Airway epithelial cell (primary cell): Measurements from ENCODE around the gene GFM2. TPM values are rescaled to one million over a fixed set of nuclear protein-coding genes. Genes with fewer than 3 reads are reported as not detected.

Experiments used
- total RNA-seq: library from RNA; depleted of rRNA; stranded (reverse); fragments of >200 nt; gene quantifications from 2 replicates; pipeline ENCODE4 v1.2.3, GENCODE V29; 2015

Gene GFM2
- total RNA-seq = 28.3 and 32.2 TPM in 2 replicates

GRCh38 chr5:74766849-74767578 lies at the start of gene GFM2, which contains the start of gene NSA2:
Gene GFM2, minus strand, starts transcription at chr5:74767117. Its CDS starts 3,375 bp downstream, at chr5:74763742.
Gene NSA2, plus strand, starts transcription at chr5:74767249. Its CDS starts 112 bp downstream, at chr5:74767361.

DNA sequence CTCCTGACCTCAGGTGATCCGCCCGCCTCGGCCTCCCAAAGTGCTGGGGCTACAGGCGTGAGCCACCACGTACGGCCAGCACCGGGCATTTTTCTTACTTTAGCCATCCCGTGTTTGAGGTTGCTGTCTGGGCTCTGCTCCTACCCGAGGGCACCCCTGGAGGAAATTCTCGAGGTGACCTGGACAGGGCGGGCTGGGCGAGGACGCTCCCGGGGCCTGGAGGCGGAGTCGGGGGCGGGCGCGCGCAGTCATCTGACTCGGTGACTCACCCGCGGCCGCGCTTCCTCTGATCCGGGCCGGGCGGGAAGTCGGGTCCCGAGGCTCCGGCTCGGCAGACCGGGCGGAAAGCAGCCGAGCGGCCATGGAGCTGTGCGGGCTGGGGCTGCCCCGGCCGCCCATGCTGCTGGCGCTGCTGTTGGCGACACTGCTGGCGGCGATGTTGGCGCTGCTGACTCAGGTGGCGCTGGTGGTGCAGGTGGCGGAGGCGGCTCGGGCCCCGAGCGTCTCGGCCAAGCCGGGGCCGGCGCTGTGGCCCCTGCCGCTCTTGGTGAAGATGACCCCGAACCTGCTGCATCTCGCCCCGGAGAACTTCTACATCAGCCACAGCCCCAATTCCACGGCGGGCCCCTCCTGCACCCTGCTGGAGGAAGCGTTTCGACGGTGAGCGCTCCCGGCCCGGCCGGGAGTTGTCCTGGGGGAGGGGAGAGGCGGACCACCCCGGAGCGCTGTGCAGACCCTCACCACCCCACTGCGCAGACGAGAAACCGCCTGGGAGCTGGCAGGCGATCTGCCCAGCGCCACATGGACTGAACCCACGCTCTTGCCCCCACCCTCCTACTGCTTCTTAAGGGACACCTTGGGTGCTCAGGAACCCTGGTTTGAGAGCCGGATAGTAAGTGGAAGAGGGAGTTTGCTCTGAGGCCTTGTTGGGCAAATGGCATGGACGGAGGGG lies 81.7 kb downstream of the GFM2 start, which contains the start of gene HEXB:
Gene HEXB, plus strand, starts transcription at position 334 of the 952 bp plus-strand sequence. Its CDS starts 28 bp downstream, at position 362.

Other genes starting within 250 kb of the GFM2 start
- gene ENC1, start 126.4 kb downstream of the GFM2 start, total RNA-seq = 14.0 and 27.2 TPM in 2 replicates
- gene HEXB, start 81.9 kb downstream of the GFM2 start, total RNA-seq = 68.0 and 99.3 TPM in 2 replicates
- gene NSA2, start 132 bp upstream of the GFM2 start, total RNA-seq = 109 and 112 TPM in 2 replicates
- 4.8 and 14.0 TPM in 2 replicates for gene FAM169A, start 99.3 kb upstream of the GFM2 start, total RNA-seq